ENCODE results near the gene S100A7A. TPM values are rescaled to one million over a fixed set of nuclear protein-coding genes. Genes with fewer than 3 reads are reported as not detected.

Gene S100A7A
- total RNA-seq, 1 experiment from 2014 or later = not detected

- no peaks in the 10 kb centered on the region for H3K27me3 Mint-ChIP-seq (ENCODE audit: insufficient read depth, unreplicated experiment)
- Histone ChIP-seq H3K9me3 (no peaks in the 10 kb centered on the region), H3K27me3 (replicated peaks; ENCODE audit: control insufficient read depth, insufficient read depth, low read length) (no peaks in the 10 kb centered on the region), H3K36me3 (ENCODE audit: control insufficient read depth, insufficient read depth, low read length) (no peaks in the 10 kb centered on the region), H3K4me3 (ENCODE audit: low read depth, low read length) (no peak overlapping the region), H3K4me1 (peaks cover 6% of the 10 kb centered on the region; the same call in 1 of the 2 replicates)
- no peak for DNase-seq
- no peak for TF ChIP-seq CTCF (IDR thresholded peaks at IDR 0.05; ENCODE audit: insufficient read depth in 1 of 2, low read depth in 1 of 2, low read length in 1 of 2, severe bottlenecking in 1 of 2, unreplicated experiment in 1 of 2)
- no peak overlapping the region for H3K27ac Mint-ChIP-seq (ENCODE audit: unreplicated experiment)
- no peak overlapping the region for H3K4me3 Mint-ChIP-seq (ENCODE audit: unreplicated experiment)
- H3K36me3 Mint-ChIP-seq (ENCODE audit: insufficient read depth, unreplicated experiment) = no peaks in the 10 kb centered on the region
- H3K9me3 Mint-ChIP-seq (ENCODE audit: unreplicated experiment) = no peaks in the 10 kb centered on the region
- CTCF ChIA-PET = no interaction called here
- no TSS peak for BruUV-seq (replicated peaks)
- intact Hi-C loops (cut with micrococcal nuclease; ENCODE audit: unreplicated experiment) = loop anchor here (1.0 kb wide), 1 partner anchor 13 kb away; the partner anchor contains the start of gene S100A9
- POLR2A ChIA-PET = no interaction called here
- H3K4me1 Mint-ChIP-seq (ENCODE audit: low read depth, unreplicated experiment) = no peaks in the 10 kb centered on the region
Measured at GRCh38 chr1:153370146-153370545, 46.2 kb upstream of the S100A7A start.

DNA sequence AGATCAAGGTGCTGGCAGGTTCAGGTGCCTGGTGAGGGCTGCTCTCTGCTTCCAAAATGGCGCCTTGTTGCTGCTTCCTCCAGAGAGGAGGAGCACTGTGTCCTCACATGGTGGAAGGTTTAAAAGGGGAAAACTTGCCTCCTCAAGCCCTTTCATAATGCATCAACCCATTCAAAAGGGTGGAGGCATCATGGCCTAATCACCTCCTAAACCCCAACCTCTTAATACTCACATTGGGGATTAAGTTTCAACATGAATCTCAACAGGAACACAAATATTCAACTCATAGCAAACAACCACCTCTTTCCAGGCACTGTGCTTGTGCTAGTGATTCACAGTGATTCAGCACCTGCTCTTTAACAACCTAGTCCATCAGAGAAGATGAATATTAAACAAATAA, 45.1 kb upstream of the S100A7A start:
- ChIA-PET POLR2A (no interaction called here), CTCF (no interaction called here)
- no TSS peak for BruUV-seq (replicated peaks)
- no peak overlapping the region for H3K27ac Mint-ChIP-seq (ENCODE audit: unreplicated experiment)
- no peaks in the 10 kb centered on the region for H3K36me3 Mint-ChIP-seq (ENCODE audit: insufficient read depth, unreplicated experiment)
- intact Hi-C loops (cut with micrococcal nuclease; ENCODE audit: unreplicated experiment) = no loop called here
- no peaks in the 10 kb centered on the region for H3K4me1 ChIP-seq
- no peak overlapping the region for H3K4me3 ChIP-seq (ENCODE audit: low read depth, low read length)
- no peaks in the 10 kb centered on the region for H3K4me1 Mint-ChIP-seq (ENCODE audit: low read depth, unreplicated experiment)
- TF ChIP-seq CTCF (IDR thresholded peaks at IDR 0.05; ENCODE audit: insufficient read depth in 1 of 2, low read depth in 1 of 2, low read length in 1 of 2, severe bottlenecking in 1 of 2, unreplicated experiment in 1 of 2) = no peak
- H3K4me3 Mint-ChIP-seq (ENCODE audit: unreplicated experiment) = no peak overlapping the region
- no peaks in the 10 kb centered on the region for H3K9me3 Mint-ChIP-seq (ENCODE audit: unreplicated experiment)
- no peak for DNase-seq
- no peaks in the 10 kb centered on the region for H3K36me3 ChIP-seq (ENCODE audit: control insufficient read depth, insufficient read depth, low read length)
- no peaks in the 10 kb centered on the region for H3K9me3 ChIP-seq
- no peaks in the 10 kb centered on the region for H3K27me3 Mint-ChIP-seq (ENCODE audit: insufficient read depth, unreplicated experiment)
- H3K27me3 ChIP-seq (replicated peaks; ENCODE audit: control insufficient read depth, insufficient read depth, low read length) = no peaks in the 10 kb centered on the region

DNA sequence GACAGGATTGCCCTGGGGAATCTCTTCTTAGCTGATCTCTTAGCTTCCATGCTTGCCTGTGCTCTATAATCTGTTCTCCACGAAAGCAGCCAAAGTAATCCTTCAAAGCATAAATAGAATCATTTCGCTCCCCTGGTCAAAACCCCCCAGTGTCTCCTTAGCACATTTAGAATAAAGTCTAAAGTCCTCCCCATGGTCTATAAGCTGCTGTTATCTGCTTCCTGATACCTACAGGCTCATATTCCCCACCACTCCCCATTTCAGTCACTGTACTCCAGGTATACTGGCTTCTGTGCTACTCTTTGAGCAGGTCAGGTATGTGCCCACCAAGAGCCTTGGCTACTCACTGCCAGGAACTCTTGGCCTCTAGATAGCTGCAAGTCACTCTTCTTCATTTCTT, 43.7 kb upstream of the S100A7A start:
- no peak for TF ChIP-seq CTCF (IDR thresholded peaks at IDR 0.05; ENCODE audit: insufficient read depth in 1 of 2, low read depth in 1 of 2, low read length in 1 of 2, severe bottlenecking in 1 of 2, unreplicated experiment in 1 of 2)
- no peak overlapping the region for H3K4me3 Mint-ChIP-seq (ENCODE audit: unreplicated experiment)
- intact Hi-C loops (cut with micrococcal nuclease; ENCODE audit: unreplicated experiment) = no loop called here
- BruUV-seq (replicated peaks) = no TSS peak
- H3K27me3 Mint-ChIP-seq (ENCODE audit: insufficient read depth, unreplicated experiment) = peaks cover 4% of the 10 kb centered on the region
- Histone ChIP-seq H3K27me3 (replicated peaks; ENCODE audit: control insufficient read depth, insufficient read depth, low read length) (no peaks in the 10 kb centered on the region), H3K4me3 (ENCODE audit: low read depth, low read length) (no peak overlapping the region), H3K9me3 (no peaks in the 10 kb centered on the region), H3K4me1 (no peaks in the 10 kb centered on the region), H3K36me3 (ENCODE audit: control insufficient read depth, insufficient read depth, low read length) (no peaks in the 10 kb centered on the region)
- DNase-seq = no peak
- ChIA-PET POLR2A (no interaction called here), CTCF (no interaction called here)
- H3K4me1 Mint-ChIP-seq (ENCODE audit: low read depth, unreplicated experiment) = no peaks in the 10 kb centered on the region
- H3K9me3 Mint-ChIP-seq (ENCODE audit: unreplicated experiment) = no peaks in the 10 kb centered on the region
- H3K36me3 Mint-ChIP-seq (ENCODE audit: insufficient read depth, unreplicated experiment) = no peaks in the 10 kb centered on the region
- H3K27ac Mint-ChIP-seq (ENCODE audit: unreplicated experiment) = no peak overlapping the region
